ENCODE measurements around the gene CIAO2A.

DNA sequence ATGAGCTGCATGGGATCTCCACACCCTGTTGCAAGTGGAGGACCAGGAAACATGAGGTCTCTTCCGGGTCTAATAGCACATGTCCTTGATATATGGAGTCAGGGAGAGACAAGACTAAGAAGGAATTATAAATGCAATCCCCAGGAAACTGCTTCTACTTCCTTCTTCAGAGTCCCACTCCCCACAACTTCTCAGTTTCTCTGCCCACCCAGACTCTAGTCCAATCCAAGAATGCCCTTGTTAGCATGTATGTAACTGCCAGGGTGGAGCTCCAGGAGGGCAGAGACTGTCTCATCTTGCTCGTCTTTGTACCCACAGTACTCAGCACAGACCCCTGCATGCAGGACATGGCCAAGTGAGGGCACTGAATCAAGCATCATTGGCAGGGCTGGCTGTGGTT lies 55.7 kb downstream of the CIAO2A start:
- no peak for TF ChIP-seq POLR2A (IDR thresholded peaks at IDR 0.05; ENCODE audit: low read length)
- no peak for TF ChIP-seq GATA1 (IDR thresholded peaks at IDR 0.05; ENCODE audit: low read depth, low read length)

Data from erythroblast (primary cell).